ENCODE results near the gene NR1D1. TPM values are rescaled to one million over a fixed set of nuclear protein-coding genes. Genes with fewer than 3 reads are reported as not detected.

The NR1D1 gene
- total and polyA plus RNA-seq, 2 of the 13 experiments (the other 11 are each of a cell fraction or from before 2014, with no cell fraction given): 2.1 to 2.7 TPM

DNA sequence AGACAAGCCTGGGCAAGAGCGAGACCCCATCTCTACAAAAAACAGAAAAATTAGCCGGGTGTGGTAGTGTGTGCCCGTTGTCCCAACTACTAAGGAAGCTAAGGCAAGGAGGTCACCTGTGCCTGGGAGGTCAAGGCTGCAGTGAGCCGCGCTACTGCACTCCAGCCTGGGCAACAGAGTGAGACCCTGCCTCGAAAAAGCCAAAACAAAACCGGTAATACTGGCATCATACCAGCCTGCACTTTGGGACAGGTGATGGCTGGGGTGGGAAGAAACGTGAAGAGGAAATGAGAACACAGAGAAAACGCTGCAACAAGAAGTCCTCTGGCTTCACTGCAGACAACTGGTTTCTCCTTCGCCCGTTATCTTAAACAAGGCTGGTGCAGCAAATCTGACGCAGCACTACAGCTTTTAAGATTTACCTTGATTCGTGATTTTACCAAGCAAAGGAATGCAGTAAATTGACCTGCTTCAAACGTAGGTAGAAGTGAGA is 39.2 kb upstream of the NR1D1 start (continued):
- TF ChIP-seq ZNF781 (CRISPR knock-in tag; IDR thresholded peaks at IDR 0.05; ENCODE audit: borderline replicate concordance, not compliant biosample characterization) (peak; percentile 64), CEBPG (CRISPR knock-in tag; IDR thresholded peaks at IDR 0.05) (no peak), ZNF468 (CRISPR knock-in tag; IDR thresholded peaks at IDR 0.05) (no peak), PRMT3 (CRISPR knock-in tag; IDR thresholded peaks at IDR 0.05; ENCODE audit: borderline replicate concordance, low read depth) (no peak), ZNF839 (CRISPR knock-in tag; IDR thresholded peaks at IDR 0.05; ENCODE audit: borderline replicate concordance) (no peak), FOXK2 (IDR thresholded peaks at IDR 0.05) (no peak), MYC (CRISPR knock-in tag; IDR thresholded peaks at IDR 0.05; ENCODE audit: borderline replicate concordance) (no peak), SATB2 (CRISPR knock-in tag; IDR thresholded peaks at IDR 0.05) (no peak), ZNF160 (CRISPR knock-in tag; IDR thresholded peaks at IDR 0.05) (no peak), ZSCAN31 (CRISPR knock-in tag; IDR thresholded peaks at IDR 0.05; ENCODE audit: low read depth) (no peak; the same call in 1 of the 2 replicates), ZNF460 (CRISPR knock-in tag; IDR thresholded peaks at IDR 0.05; ENCODE audit: borderline replicate concordance) (no peak), REL (CRISPR knock-in tag; conservative IDR thresholded peaks at IDR 0.05) (no peak), HDAC2 (CRISPR knock-in tag; IDR thresholded peaks at IDR 0.05) (no peak), ZNF337 (CRISPR knock-in tag; IDR thresholded peaks at IDR 0.05; ENCODE audit: borderline replicate concordance, low read depth) (no peak), BCL6 (CRISPR knock-in tag; IDR thresholded peaks at IDR 0.05) (peak; percentile 25; the same call in 1 of the 2 replicates), BORCS8-MEF2B (CRISPR knock-in tag; IDR thresholded peaks at IDR 0.05) (no peak; the same call in 1 of the 2 replicates), NFYC (CRISPR knock-in tag; IDR thresholded peaks at IDR 0.05) (0 out of 2 replicates have a peak, but pooled peaks have one; percentile 15), ZNF367 (CRISPR knock-in tag; IDR thresholded peaks at IDR 0.05; ENCODE audit: borderline replicate concordance) (no peak), ZNF441 (CRISPR knock-in tag; IDR thresholded peaks at IDR 0.05; ENCODE audit: borderline replicate concordance) (no peak), ZNF274 (CRISPR knock-in tag; IDR thresholded peaks at IDR 0.05) (no peak), SRSF1 (optimal IDR thresholded peaks at IDR 0.05; ENCODE audit: low read depth, low read length) (peak; percentile 4), SYNCRIP (IDR thresholded peaks at IDR 0.05; ENCODE audit: insufficient read depth, low read depth, low read length) (no peak)
- TF ChIP-seq, protein P1, sequence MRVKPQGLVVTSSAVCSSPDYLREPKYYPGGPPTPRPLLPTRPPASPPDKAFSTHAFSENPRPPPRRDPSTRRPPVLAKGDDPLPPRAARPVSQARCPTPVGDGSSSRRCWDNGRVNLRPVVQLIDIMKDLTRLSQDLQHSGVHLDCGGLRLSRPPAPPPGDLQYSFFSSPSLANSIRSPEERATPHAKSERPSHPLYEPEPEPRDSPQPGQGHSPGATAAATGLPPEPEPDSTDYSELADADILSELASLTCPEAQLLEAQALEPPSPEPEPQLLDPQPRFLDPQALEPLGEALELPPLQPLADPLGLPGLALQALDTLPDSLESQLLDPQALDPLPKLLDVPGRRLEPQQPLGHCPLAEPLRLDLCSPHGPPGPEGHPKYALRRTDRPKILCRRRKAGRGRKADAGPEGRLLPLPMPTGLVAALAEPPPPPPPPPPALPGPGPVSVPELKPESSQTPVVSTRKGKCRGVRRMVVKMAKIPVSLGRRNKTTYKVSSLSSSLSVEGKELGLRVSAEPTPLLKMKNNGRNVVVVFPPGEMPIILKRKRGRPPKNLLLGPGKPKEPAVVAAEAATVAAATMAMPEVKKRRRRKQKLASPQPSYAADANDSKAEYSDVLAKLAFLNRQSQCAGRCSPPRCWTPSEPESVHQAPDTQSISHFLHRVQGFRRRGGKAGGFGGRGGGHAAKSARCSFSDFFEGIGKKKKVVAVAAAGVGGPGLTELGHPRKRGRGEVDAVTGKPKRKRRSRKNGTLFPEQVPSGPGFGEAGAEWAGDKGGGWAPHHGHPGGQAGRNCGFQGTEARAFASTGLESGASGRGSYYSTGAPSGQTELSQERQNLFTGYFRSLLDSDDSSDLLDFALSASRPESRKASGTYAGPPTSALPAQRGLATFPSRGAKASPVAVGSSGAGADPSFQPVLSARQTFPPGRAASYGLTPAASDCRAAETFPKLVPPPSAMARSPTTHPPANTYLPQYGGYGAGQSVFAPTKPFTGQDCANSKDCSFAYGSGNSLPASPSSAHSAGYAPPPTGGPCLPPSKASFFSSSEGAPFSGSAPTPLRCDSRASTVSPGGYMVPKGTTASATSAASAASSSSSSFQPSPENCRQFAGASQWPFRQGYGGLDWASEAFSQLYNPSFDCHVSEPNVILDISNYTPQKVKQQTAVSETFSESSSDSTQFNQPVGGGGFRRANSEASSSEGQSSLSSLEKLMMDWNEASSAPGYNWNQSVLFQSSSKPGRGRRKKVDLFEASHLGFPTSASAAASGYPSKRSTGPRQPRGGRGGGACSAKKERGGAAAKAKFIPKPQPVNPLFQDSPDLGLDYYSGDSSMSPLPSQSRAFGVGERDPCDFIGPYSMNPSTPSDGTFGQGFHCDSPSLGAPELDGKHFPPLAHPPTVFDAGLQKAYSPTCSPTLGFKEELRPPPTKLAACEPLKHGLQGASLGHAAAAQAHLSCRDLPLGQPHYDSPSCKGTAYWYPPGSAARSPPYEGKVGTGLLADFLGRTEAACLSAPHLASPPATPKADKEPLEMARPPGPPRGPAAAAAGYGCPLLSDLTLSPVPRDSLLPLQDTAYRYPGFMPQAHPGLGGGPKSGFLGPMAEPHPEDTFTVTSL (CRISPR knock-in tag; IDR thresholded peaks at IDR 0.05; ENCODE audit: borderline replicate concordance): 0 out of 2 replicates have a peak, but pooled peaks have one; percentile 65
- TF ChIP-seq, protein P2, sequence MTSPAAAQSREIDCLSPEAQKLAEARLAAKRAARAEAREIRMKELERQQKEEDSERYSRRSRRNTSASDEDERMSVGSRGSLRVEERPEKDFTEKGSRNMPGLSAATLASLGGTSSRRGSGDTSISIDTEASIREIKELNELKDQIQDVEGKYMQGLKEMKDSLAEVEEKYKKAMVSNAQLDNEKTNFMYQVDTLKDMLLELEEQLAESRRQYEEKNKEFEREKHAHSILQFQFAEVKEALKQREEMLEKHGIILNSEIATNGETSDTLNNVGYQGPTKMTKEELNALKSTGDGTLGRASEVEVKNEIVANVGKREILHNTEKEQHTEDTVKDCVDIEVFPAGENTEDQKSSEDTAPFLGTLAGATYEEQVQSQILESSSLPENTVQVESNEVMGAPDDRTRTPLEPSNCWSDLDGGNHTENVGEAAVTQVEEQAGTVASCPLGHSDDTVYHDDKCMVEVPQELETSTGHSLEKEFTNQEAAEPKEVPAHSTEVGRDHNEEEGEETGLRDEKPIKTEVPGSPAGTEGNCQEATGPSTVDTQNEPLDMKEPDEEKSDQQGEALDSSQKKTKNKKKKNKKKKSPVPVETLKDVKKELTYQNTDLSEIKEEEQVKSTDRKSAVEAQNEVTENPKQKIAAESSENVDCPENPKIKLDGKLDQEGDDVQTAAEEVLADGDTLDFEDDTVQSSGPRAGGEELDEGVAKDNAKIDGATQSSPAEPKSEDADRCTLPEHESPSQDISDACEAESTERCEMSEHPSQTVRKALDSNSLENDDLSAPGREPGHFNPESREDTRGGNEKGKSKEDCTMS (CRISPR knock-in tag; conservative IDR thresholded peaks at IDR 0.05): no peak
